ENCODE results near the gene KMT2E.
"Not testable (repeated sequence)": the region's sequence is repeated elsewhere in the genome, so short reads cannot be mapped to it uniquely, and the experiment has no call there.

Gene KMT2E

GRCh38 chr7:105035349-105035748 lies 21.3 kb downstream of the KMT2E start:
- no peaks in the 10 kb centered on the region for H3K36me3 ChIP-seq (ENCODE audit: control insufficient read depth in 5 of 5, insufficient read depth in 5 of 5, low read length in 5 of 5)

DNA sequence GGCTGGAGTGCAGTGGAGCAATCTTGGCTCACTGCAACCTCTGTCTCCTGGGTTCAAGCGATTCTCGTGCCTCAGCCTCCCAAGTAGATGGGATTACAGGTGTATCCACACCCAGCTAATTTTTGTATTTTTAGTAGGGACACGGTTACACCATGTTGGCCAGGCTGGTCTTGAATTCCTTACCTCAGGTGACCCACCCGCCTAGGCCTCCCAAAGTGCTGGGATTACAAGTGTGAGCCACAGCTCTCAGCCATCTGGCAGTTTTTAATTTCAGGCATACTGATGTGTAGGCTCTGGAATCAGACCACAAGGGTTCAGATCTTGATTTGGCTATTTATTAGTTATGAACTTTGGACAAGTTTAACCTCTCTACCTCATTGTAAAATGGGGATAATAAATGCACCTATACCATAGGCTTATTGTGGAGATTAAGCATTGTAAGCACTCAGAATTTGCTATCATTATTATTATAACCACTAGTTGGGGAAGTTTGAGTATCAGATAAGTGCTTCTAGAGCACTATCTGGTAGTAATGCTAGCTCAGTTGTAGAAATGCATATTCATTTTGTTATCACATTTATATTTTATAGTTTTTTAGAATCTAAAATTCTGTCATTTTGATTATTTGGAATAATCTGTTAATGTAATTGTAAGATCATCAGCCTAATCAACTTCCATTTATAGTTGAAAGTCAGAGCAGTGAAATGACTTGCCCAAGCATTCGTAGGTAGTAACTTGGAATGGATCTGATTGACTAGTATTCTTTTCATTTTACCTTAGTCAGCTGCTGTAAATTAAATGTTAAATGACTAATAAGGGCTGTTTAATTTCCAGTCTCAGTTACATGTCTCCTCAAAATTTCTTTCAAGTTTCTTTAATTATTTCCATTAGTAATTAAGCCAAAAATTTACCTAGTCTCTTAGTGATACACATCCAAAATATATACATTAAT lies 22.5 kb downstream of the KMT2E start:
- H3K27me3 ChIP-seq (ENCODE audit: control insufficient read depth in 5 of 5, insufficient read depth in 4 of 5, low read length in 5 of 5), result no peaks in the 10 kb centered on the region
- H3K4me3 ChIP-seq (ENCODE audit: low read depth in 1 of 5, low read length in 5 of 5), result no peak overlapping the region
- no peaks in the 10 kb centered on the region for H3K9me3 ChIP-seq (ENCODE audit: control insufficient read depth in 5 of 5, low read length in 5 of 5)
- H3K4me1 ChIP-seq (ENCODE audit: control insufficient read depth in 5 of 5, insufficient read depth in 5 of 5, low read length in 5 of 5), result peaks cover 1 to 31% (median 20%) of the 10 kb centered on the region in 5 donors
- H3K36me3 ChIP-seq (ENCODE audit: control insufficient read depth in 5 of 5, insufficient read depth in 5 of 5, low read length in 5 of 5), result peaks cover 0 to 9% (median 0%) of the 10 kb centered on the region in 5 donors
- no peak overlapping the region for H3K9ac ChIP-seq (ENCODE audit: low read length in 5 of 5)
- H3K27ac ChIP-seq (ENCODE audit: low read depth, low read length), result peak overlapping the region; percentile 23

More at GRCh38 chr7:105035349-105035748, 21.3 kb downstream of the KMT2E start:
- H3K4me1 ChIP-seq (ENCODE audit: control insufficient read depth in 5 of 5, insufficient read depth in 5 of 5, low read length in 5 of 5), result peaks cover 1 to 32% (median 20%) of the 10 kb centered on the region in 5 donors
- H3K27ac ChIP-seq (ENCODE audit: low read depth, low read length), result peak overlapping the region; percentile 23
- H3K4me3 ChIP-seq (ENCODE audit: low read depth in 1 of 5, low read length in 5 of 5), result no peak overlapping the region
- no peak overlapping the region for H3K9ac ChIP-seq (ENCODE audit: low read length in 5 of 5)
- H3K27me3 ChIP-seq (ENCODE audit: control insufficient read depth in 5 of 5, insufficient read depth in 4 of 5, low read length in 5 of 5), result no peaks in the 10 kb centered on the region
- H3K9me3 ChIP-seq (ENCODE audit: control insufficient read depth in 5 of 5, low read length in 5 of 5), result no peaks in the 10 kb centered on the region

DNA sequence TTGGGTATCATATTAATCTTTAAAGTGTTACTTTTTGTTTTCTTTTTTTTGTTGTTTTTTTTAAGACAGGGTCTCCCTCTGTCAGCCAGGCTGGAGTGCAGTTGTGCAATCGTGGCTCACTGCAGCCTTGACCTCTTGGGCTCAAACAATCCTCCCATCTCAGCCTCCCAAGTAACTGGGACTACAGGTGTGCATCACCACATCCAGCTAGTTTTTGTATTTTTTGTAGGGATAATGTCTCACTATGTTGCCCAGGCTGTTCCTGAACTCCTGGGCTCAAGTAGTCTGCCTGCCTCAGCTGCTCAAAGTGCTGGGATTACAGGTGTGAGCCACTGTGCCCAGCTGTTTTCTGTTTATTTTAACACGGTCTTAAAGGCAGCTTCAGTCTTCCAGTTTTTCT lies 23.3 kb downstream of the KMT2E start:
- Histone ChIP-seq H3K4me3 (ENCODE audit: low read depth in 1 of 5, low read length in 5 of 5) (no peak overlapping the region), H3K4me1 (ENCODE audit: control insufficient read depth in 5 of 5, insufficient read depth in 5 of 5, low read length in 5 of 5) (peaks cover 1 to 31% (median 20%) of the 10 kb centered on the region in 5 donors), H3K27me3 (ENCODE audit: control insufficient read depth in 5 of 5, insufficient read depth in 4 of 5, low read length in 5 of 5) (no peaks in the 10 kb centered on the region), H3K27ac (ENCODE audit: low read depth, low read length) (no peak overlapping the region), H3K9ac (ENCODE audit: low read length in 5 of 5) (no peak overlapping the region), H3K9me3 (ENCODE audit: control insufficient read depth in 5 of 5, low read length in 5 of 5) (no peaks in the 10 kb centered on the region), H3K36me3 (ENCODE audit: control insufficient read depth in 5 of 5, insufficient read depth in 5 of 5, low read length in 5 of 5) (peaks cover 0 to 16% (median 4%) of the 10 kb centered on the region in 5 donors)

GRCh38 chr7:105044449-105045070 lies 30.6 kb downstream of the KMT2E start:
- Histone ChIP-seq H3K4me3 (ENCODE audit: low read depth in 1 of 5, low read length in 5 of 5) (no peak overlapping the region), H3K36me3 (ENCODE audit: control insufficient read depth in 5 of 5, insufficient read depth in 5 of 5, low read length in 5 of 5) (peaks cover 22 to 47% (median 33%) of the 10 kb centered on the region in 5 donors), H3K4me1 (ENCODE audit: control insufficient read depth in 5 of 5, insufficient read depth in 5 of 5, low read length in 5 of 5) (peaks cover 0 to 21% (median 13%) of the 10 kb centered on the region in 5 donors), H3K27ac (ENCODE audit: low read depth, low read length) (no peak overlapping the region), H3K27me3 (ENCODE audit: control insufficient read depth in 5 of 5, insufficient read depth in 4 of 5, low read length in 5 of 5) (no peaks in the 10 kb centered on the region), H3K9me3 (ENCODE audit: control insufficient read depth in 5 of 5, low read length in 5 of 5) (no peaks in the 10 kb centered on the region), H3K9ac (ENCODE audit: low read length in 5 of 5) (no peak overlapping the region)

- Histone ChIP-seq H3K4me3 (ENCODE audit: low read depth in 1 of 5, low read length in 5 of 5) (no peak overlapping the region), H3K27ac (ENCODE audit: low read depth, low read length) (peak overlapping the region; percentile 19), H3K9me3 (ENCODE audit: control insufficient read depth in 5 of 5, low read length in 5 of 5) (no peaks in the 10 kb centered on the region), H3K27me3 (ENCODE audit: control insufficient read depth in 5 of 5, insufficient read depth in 4 of 5, low read length in 5 of 5) (no peaks in the 10 kb centered on the region), H3K4me1 (ENCODE audit: control insufficient read depth in 5 of 5, insufficient read depth in 5 of 5, low read length in 5 of 5) (peaks cover 0 to 18% (median 11%) of the 10 kb centered on the region in 5 donors), H3K9ac (ENCODE audit: low read length in 5 of 5) (no peak overlapping the region), H3K36me3 (ENCODE audit: control insufficient read depth in 5 of 5, insufficient read depth in 5 of 5, low read length in 5 of 5) (peaks cover 22 to 43% (median 36%) of the 10 kb centered on the region in 5 donors)
Measured at GRCh38 chr7:105046414-105046813, 32.4 kb downstream of the KMT2E start.

DNA sequence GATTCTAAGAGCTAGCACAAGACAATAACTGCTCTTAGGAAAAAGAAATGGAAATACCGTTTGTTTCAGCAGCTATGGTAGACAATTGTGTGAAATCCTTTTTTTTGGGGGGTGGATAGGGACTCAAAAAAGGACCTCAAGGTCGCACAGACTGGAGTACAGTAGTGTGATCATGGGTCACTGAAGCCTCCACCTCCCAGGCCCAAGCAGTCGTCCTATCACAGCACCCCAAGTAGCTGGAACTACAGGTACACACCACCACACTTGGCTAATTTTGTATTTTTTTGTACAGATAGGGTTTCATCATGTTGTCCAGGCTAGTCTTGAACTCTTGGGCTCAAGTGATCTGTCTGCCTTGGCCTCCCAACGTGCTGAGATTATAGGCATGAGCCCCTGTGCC lies 33.9 kb downstream of the KMT2E start:
- H3K4me1 ChIP-seq (ENCODE audit: control insufficient read depth in 5 of 5, insufficient read depth in 5 of 5, low read length in 5 of 5), result peaks cover 0 to 18% (median 11%) of the 10 kb centered on the region in 5 donors
- H3K27me3 ChIP-seq (ENCODE audit: control insufficient read depth in 5 of 5, insufficient read depth in 4 of 5, low read length in 5 of 5), result no peaks in the 10 kb centered on the region
- no peak overlapping the region for H3K4me3 ChIP-seq (ENCODE audit: low read depth in 1 of 5, low read length in 5 of 5)
- peaks cover 12 to 34% (median 27%) of the 10 kb centered on the region in 5 donors for H3K36me3 ChIP-seq (ENCODE audit: control insufficient read depth in 5 of 5, insufficient read depth in 5 of 5, low read length in 5 of 5)
- no peaks in the 10 kb centered on the region for H3K9me3 ChIP-seq (ENCODE audit: control insufficient read depth in 5 of 5, low read length in 5 of 5)
- no peak overlapping the region for H3K27ac ChIP-seq (ENCODE audit: low read depth, low read length)
- H3K9ac ChIP-seq (ENCODE audit: low read length in 5 of 5), result no peak overlapping the region

DNA sequence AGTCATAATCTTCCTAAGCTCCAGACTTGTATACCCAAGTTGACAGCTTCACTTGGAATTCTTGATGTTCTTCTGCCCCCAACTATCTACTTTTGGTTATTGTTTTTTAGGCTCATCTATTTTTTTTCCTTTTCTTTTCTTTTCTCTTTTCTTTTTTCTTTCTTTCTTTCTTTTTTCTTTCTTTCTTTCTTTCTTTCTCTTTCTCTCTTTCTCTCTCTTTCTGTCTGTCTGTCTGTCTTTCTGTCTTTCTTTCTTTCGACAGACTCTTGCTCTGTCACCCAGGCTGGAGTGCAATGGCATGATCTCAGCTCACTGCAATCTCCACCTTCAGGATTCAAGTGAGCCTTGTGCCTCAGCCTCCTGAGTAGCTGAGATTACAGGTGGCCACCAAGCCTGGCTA lies 36.5 kb downstream of the KMT2E start:
- H3K9me3 ChIP-seq (ENCODE audit: control insufficient read depth in 5 of 5, low read length in 5 of 5), result no peaks in the 10 kb centered on the region
- no peak overlapping the region for H3K27ac ChIP-seq (ENCODE audit: low read depth, low read length)
- H3K27me3 ChIP-seq (ENCODE audit: control insufficient read depth in 5 of 5, insufficient read depth in 4 of 5, low read length in 5 of 5), result no peaks in the 10 kb centered on the region
- H3K4me3 ChIP-seq (ENCODE audit: low read depth in 1 of 5, low read length in 5 of 5), result no peak overlapping the region
- peaks cover 0 to 22% (median 11%) of the 10 kb centered on the region in 5 donors for H3K4me1 ChIP-seq (ENCODE audit: control insufficient read depth in 5 of 5, insufficient read depth in 5 of 5, low read length in 5 of 5)
- peaks cover 2 to 23% (median 19%) of the 10 kb centered on the region in 5 donors for H3K36me3 ChIP-seq (ENCODE audit: control insufficient read depth in 5 of 5, insufficient read depth in 5 of 5, low read length in 5 of 5)
- no peak overlapping the region for H3K9ac ChIP-seq (ENCODE audit: low read length in 5 of 5)

- not testable (repeated sequence) for H3K27ac ChIP-seq (ENCODE audit: low read depth, low read length); H3K9me3 ChIP-seq (ENCODE audit: control insufficient read depth in 5 of 5, low read length in 5 of 5); H3K27me3 ChIP-seq (ENCODE audit: control insufficient read depth in 5 of 5, insufficient read depth in 4 of 5, low read length in 5 of 5); H3K4me3 ChIP-seq (ENCODE audit: low read depth in 1 of 5, low read length in 5 of 5); H3K9ac ChIP-seq (ENCODE audit: low read length in 5 of 5)
- Histone ChIP-seq H3K36me3 (ENCODE audit: control insufficient read depth in 5 of 5, insufficient read depth in 5 of 5, low read length in 5 of 5) (peaks cover 2 to 22% (median 19%) of the 10 kb centered on the region in 5 donors), H3K4me1 (ENCODE audit: control insufficient read depth in 5 of 5, insufficient read depth in 5 of 5, low read length in 5 of 5) (peaks cover 0 to 22% (median 11%) of the 10 kb centered on the region in 5 donors)
Measured at GRCh38 chr7:105050899-105051298, 36.9 kb downstream of the KMT2E start.

- H3K27me3 ChIP-seq (ENCODE audit: control insufficient read depth in 5 of 5, insufficient read depth in 4 of 5, low read length in 5 of 5), result no peaks in the 10 kb centered on the region
- no peak overlapping the region for H3K4me3 ChIP-seq (ENCODE audit: low read depth in 1 of 5, low read length in 5 of 5)
- H3K4me1 ChIP-seq (ENCODE audit: control insufficient read depth in 5 of 5, insufficient read depth in 5 of 5, low read length in 5 of 5), result peaks cover 0 to 10% (median 8%) of the 10 kb centered on the region in 5 donors
- H3K27ac ChIP-seq (ENCODE audit: low read depth, low read length), result no peak overlapping the region
- no peak overlapping the region for H3K9ac ChIP-seq (ENCODE audit: low read length in 5 of 5)
- peaks cover 2 to 14% (median 6%) of the 10 kb centered on the region in 5 donors for H3K36me3 ChIP-seq (ENCODE audit: control insufficient read depth in 5 of 5, insufficient read depth in 5 of 5, low read length in 5 of 5)
- H3K9me3 ChIP-seq (ENCODE audit: control insufficient read depth in 5 of 5, low read length in 5 of 5), result no peaks in the 10 kb centered on the region
Measured at GRCh38 chr7:105055084-105055483, 41.1 kb downstream of the KMT2E start.

DNA sequence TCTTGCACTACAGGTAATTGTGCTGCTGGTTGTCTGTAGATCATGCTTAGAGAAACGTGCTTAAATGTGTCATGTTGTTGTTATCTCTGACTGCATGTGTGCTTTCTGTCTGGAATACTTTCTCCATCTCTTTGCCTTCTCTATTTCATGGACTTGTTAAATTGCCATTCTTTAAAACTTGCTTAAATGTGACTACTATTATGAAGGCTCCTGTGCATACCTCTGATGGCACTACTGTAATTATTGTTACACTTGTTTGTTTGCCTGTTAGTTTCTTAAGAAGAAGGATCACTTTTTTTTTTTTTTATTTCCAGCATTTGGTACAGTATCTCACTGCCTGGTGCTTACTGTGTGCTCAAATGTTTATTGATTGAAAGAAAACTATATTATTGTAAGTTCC lies 41.6 kb downstream of the KMT2E start:
- no peak overlapping the region for H3K9ac ChIP-seq (ENCODE audit: low read length in 5 of 5)
- H3K27me3 ChIP-seq (ENCODE audit: control insufficient read depth in 5 of 5, insufficient read depth in 4 of 5, low read length in 5 of 5), result no peaks in the 10 kb centered on the region
- H3K36me3 ChIP-seq (ENCODE audit: control insufficient read depth in 5 of 5, insufficient read depth in 5 of 5, low read length in 5 of 5), result peaks cover 4 to 14% (median 6%) of the 10 kb centered on the region in 5 donors
- H3K27ac ChIP-seq (ENCODE audit: low read depth, low read length), result no peak overlapping the region
- H3K4me1 ChIP-seq (ENCODE audit: control insufficient read depth in 5 of 5, insufficient read depth in 5 of 5, low read length in 5 of 5), result peaks cover 0 to 10% (median 8%) of the 10 kb centered on the region in 5 donors
- no peak overlapping the region for H3K4me3 ChIP-seq (ENCODE audit: low read depth in 1 of 5, low read length in 5 of 5)
- H3K9me3 ChIP-seq (ENCODE audit: control insufficient read depth in 5 of 5, low read length in 5 of 5), result no peaks in the 10 kb centered on the region
